K562 (cell line): Measurements from ENCODE around the gene ALDOC. TPM values are rescaled to one million over a fixed set of nuclear protein-coding genes. Genes with fewer than 3 reads are reported as not detected.
A peak's percentile ranks its signal among the peaks of the same experiment; 100 is the strongest.

Source experiments
- ATAC-seq: fragments of 200-7000 bp; cut with Tn5 transposase; 3 replicates; pipeline ENCODE4 v1.9.1; 2020; ENCODE audit warnings: moderate library complexity
- BruUV-seq: library from RNA; stranded (reverse); fragments of 400-500 nt; replicated peaks from 2 replicates; lab custom pipeline; 2021; lab: Mats Ljungman, UMichigan
- CTCF ChIA-PET: fragments of 300-600 bp; formaldehyde crosslinking; extraction: SDS; loops from one replicate; lab custom pipeline; 2021; ENCODE audit warnings: low intra/inter-chr PET ratio; lab: Yijun Ruan, JAX
- POLR2A ChIA-PET: fragments of 300-600, 350-650 bp; sonication (Branson Sonifier 250); formaldehyde crosslinking; extraction: SDS; loops from one replicate; lab custom pipeline; 2021; ENCODE audit warnings: antibody characterized with exemption, inconsistent platforms; lab: Yijun Ruan, JAX
- DNase-seq, 4 experiments: peaks; one replicate each; pipeline versions ENCODE4 v3.0.0 to v3.0.0-alpha.2; 2011 to 2018; ENCODE audit warnings: low spot score in 3 of 4, mixed read lengths in 3 of 4; ENCODE audit errors: extremely low read depth in 1 of 4
- FAIRE-seq: peaks from 2 replicates; lab custom pipeline; 2011; peaks lifted over from hg19 to GRCh38; lab: Jason Lieb, UNC
- H2AFZ ChIP-seq: 2 replicates; pipeline ENCODE4 v1.6.0; 2011; ENCODE audit warnings: low read depth, low read length, control low read depth, inconsistent platforms
- H3K27ac ChIP-seq: fragments of 200-600 bp; 3 replicates; pipeline ENCODE4 v1.8.0; 2011; ENCODE audit warnings: low read depth, mild to moderate bottlenecking, control low read depth, inconsistent platforms, low read length, moderate library complexity, mixed read lengths; ENCODE audit errors: extremely low read depth
- H3K27me3 ChIP-seq, 2 experiments: fragments of 300-600 bp in 1 of 2; 2 replicates in 1 of 2; 3 replicates in 1 of 2; pipeline versions ENCODE4 v1.6.0 to v1.8.0; 2011; ENCODE audit warnings: inconsistent platforms in 2 of 2, low read length in 2 of 2, mild to moderate bottlenecking in 1 of 2, mixed read lengths in 1 of 2, moderate library complexity in 1 of 2; ENCODE audit not compliant: control insufficient read depth in 2 of 2, insufficient read depth in 2 of 2
- H3K36me3 ChIP-seq: fragments of 300-600 bp; 3 replicates; pipeline ENCODE4 v1.8.0; 2011; ENCODE audit warnings: mild to moderate bottlenecking, low read length, inconsistent platforms; ENCODE audit not compliant: control insufficient read depth, insufficient read depth
- H3K4me1 ChIP-seq, 2 experiments: fragments of 200-600 bp in 1 of 2; replicated peaks in 1 of 2; 2 replicates in 1 of 2; 3 replicates in 1 of 2; pipeline versions ENCODE4 v1.5.1 to v1.8.0; 2011; ENCODE audit warnings: inconsistent platforms in 2 of 2, low read length in 2 of 2, mild to moderate bottlenecking in 1 of 2, mixed read lengths in 1 of 2, moderate library complexity in 1 of 2; ENCODE audit not compliant: control insufficient read depth in 2 of 2, insufficient read depth in 2 of 2
- H3K4me2 ChIP-seq: 2 replicates; pipeline ENCODE4 v1.6.1; 2011; ENCODE audit warnings: low read length, control low read depth, inconsistent platforms, mixed read lengths; ENCODE audit not compliant: insufficient read depth
- H3K4me3 ChIP-seq: fragments of 200-600 bp; sonication (generic), shearing (Covaris generic); 2 replicates; pipeline ENCODE4 v1.5.1; 2016; ENCODE audit warnings: control low read depth, inconsistent platforms
- H3K79me2 ChIP-seq: fragments of 200-600 bp; 3 replicates; pipeline ENCODE4 v1.8.0; 2011; ENCODE audit warnings: low read length, inconsistent platforms; ENCODE audit not compliant: control insufficient read depth, insufficient read depth
- H3K9ac ChIP-seq, 2 experiments: 2 replicates each; pipeline versions ENCODE4 v1.6.0 to v1.6.1; 2011; ENCODE audit warnings: low read depth in 2 of 2, low read length in 2 of 2, control low read depth in 1 of 2, inconsistent platforms in 1 of 2, mild to moderate bottlenecking in 1 of 2, mixed read lengths in 1 of 2; ENCODE audit not compliant: insufficient read depth in 1 of 2
- H3K9me1 ChIP-seq: one replicate; pipeline ENCODE4 v1.6.0; 2011; ENCODE audit warnings: inconsistent platforms, mild to moderate bottlenecking, low read length, moderate library complexity; ENCODE audit not compliant: control insufficient read depth, insufficient read depth
- H3K9me3 ChIP-seq: replicated peaks from 2 replicates; pipeline ENCODE4 v1.5.1; 2011; ENCODE audit warnings: low read depth, low read length, inconsistent platforms; ENCODE audit not compliant: control insufficient read depth, insufficient read depth
- H4K20me1 ChIP-seq: replicated peaks from 2 replicates; pipeline ENCODE4 v1.6.1; 2011; ENCODE audit warnings: low read length, inconsistent platforms, mixed read lengths; ENCODE audit not compliant: control insufficient read depth, insufficient read depth
- DPF2 ChIP-seq: fragments of 450-650 bp; IDR thresholded peaks from 2 replicates; pipeline ENCODE4 v1.6.1; 2016
- ELF4 ChIP-seq: fragments of 450-650 bp; formaldehyde crosslinking; IDR thresholded peaks from 2 replicates; pipeline ENCODE4 v1.4.0; 2022; ENCODE audit warnings: missing genetic modification characterization
- ETS1 ChIP-seq: conservative IDR thresholded peaks from 2 replicates; pipeline ENCODE4 v1.6.1; 2011; ENCODE audit warnings: low read depth, mild to moderate bottlenecking, low read length; ENCODE audit not compliant: control insufficient read depth
- HNRNPL ChIP-seq: fragments of 200-400 bp; formaldehyde crosslinking; IDR thresholded peaks from 2 replicates; pipeline ENCODE4 v1.6.1; 2017; ENCODE audit warnings: low read depth, mild to moderate bottlenecking, low read length
- MLLT1 ChIP-seq, 2 experiments: fragments of 450-650 bp; IDR thresholded peaks; 2 replicates each; pipeline ENCODE4 v1.6.1; 2016
- MNT ChIP-seq, 2 experiments: fragments of 450-650 bp; conservative IDR thresholded peaks; 2 replicates each; pipeline ENCODE4 v1.6.1; 2017; ENCODE audit warnings: mild to moderate bottlenecking in 2 of 2, moderate library complexity in 2 of 2
- NR4A1 ChIP-seq, 2 experiments: fragments of 250-450 bp in 1 of 2; fragments of 450-650 bp in 1 of 2; sonication (Bioruptor Pico) in 1 of 2; IDR thresholded peaks; 2 replicates each; pipeline versions ENCODE4 v1.4.0 to v1.6.1; 2016 to 2020; ENCODE audit warnings: mild to moderate bottlenecking in 2 of 2, missing compliant biosample characterization in 1 of 2, missing genetic modification characterization in 1 of 2, moderate library complexity in 1 of 2
- PHF20 ChIP-seq: fragments of 450-650 bp; IDR thresholded peaks from 2 replicates; pipeline ENCODE4 v1.6.1; 2018; ENCODE audit not compliant: partially characterized antibody
- POLR2A ChIP-seq: fragments of 450-650 bp; conservative IDR thresholded peaks from 2 replicates; pipeline ENCODE4 v1.6.1; 2016
- RB1 ChIP-seq: fragments of 450-650 bp; IDR thresholded peaks from 2 replicates; pipeline ENCODE4 v1.6.1; 2017; ENCODE audit warnings: low read depth, mild to moderate bottlenecking
- RBM22 ChIP-seq: fragments of 200-400 bp; formaldehyde crosslinking; IDR thresholded peaks from 2 replicates; pipeline ENCODE4 v1.6.1; 2018; ENCODE audit warnings: low read length, low read depth; ENCODE audit not compliant: poor library complexity, severe bottlenecking
- SIN3A ChIP-seq, 2 experiments: fragments of 150-350 bp in 1 of 2; IDR thresholded peaks; 2 replicates each; pipeline ENCODE4 v1.6.1; 2011 to 2016; ENCODE audit warnings: borderline replicate concordance in 2 of 2, low read depth in 2 of 2, low read length in 2 of 2, mild to moderate bottlenecking in 2 of 2, moderate library complexity in 2 of 2; ENCODE audit not compliant: control insufficient read depth in 1 of 2
- ZBTB9 ChIP-seq: fragments of 450-650 bp; formaldehyde crosslinking; IDR thresholded peaks from 2 replicates; pipeline ENCODE4 v1.4.0; 2020; ENCODE audit warnings: mild to moderate bottlenecking, moderate library complexity
- ZNF263 ChIP-seq: sonication (generic); formaldehyde crosslinking; IDR thresholded peaks from 2 replicates; pipeline ENCODE4 v1.8.0; 2022; ENCODE audit warnings: mild to moderate bottlenecking, missing genetic modification reagents, borderline replicate concordance
- WGBS: fragments of 100-300 bp; shearing (Covaris generic); methylation state at CpG from one replicate; pipeline ENCODE4 v1.1.6; 2016; ENCODE audit warnings: low coverage, mixed read lengths; ENCODE audit not compliant: insufficient coverage; ENCODE audit errors: missing lambda C conversion rate; 5-methylcytosine and 5-hydroxymethylcytosine counted together
- in situ Hi-C: fragments of 300-500 bp; cut with MboI; formaldehyde crosslinking; loops from 4 replicates; pipeline ENCODE4 v1.15.0; 2018; ENCODE audit warnings: inconsistent platforms, mixed read lengths
- intact Hi-C: fragments of 100-400 bp; cut with micrococcal nuclease; formaldehyde crosslinking; loops from 2 replicates; pipeline ENCODE4 v1.14.2; 2022
- polyA plus RNA-seq, 8 experiments: library from polyadenylated mRNA; depleted of rRNA in 4 of 8; stranded (reverse) in 5 of 8; unstranded in 3 of 8; fragments of >200 nt; fragmentation: Nextera tagmentation in 2 of 8; fragmentation: Illumina TruSeq in 1 of 8; extraction: Ambion mirVana in 2 of 8; extraction: Trizol in 1 of 8; gene quantifications; 2 replicates each; pipeline versions ENCODE4 v1.2.1 to v1.2.3, GENCODE V29; 2011 to 2014; ENCODE audit warnings: inconsistent platforms in 1 of 8, missing spikeins in 1 of 8
- total RNA-seq, 7 experiments: library from RNA; depleted of rRNA in 6 of 7; stranded (reverse); fragments of >200 nt in 6 of 7; fragmentation: Illumina TruSeq in 2 of 7; extraction: Trizol in 2 of 7; gene quantifications; 2 replicates each; pipeline versions ENCODE4 v1.2.1 to v1.2.3, GENCODE V29; 2011 to 2021; ENCODE audit warnings: low replicate concordance in 1 of 7

ALDOC gene
- total and polyA plus RNA-seq, 9 of the 15 experiments (the other 6 are each of a cell fraction or from before 2014, with no cell fraction given) = 43.2 to 263 (median 99.2) TPM

- Histone ChIP-seq H2AFZ (peak within 1 kb of the TSS; percentile 86), H3K9me3 (no peaks in the 10 kb centered on the region), H3K36me3 (peaks cover 46% of the 10 kb centered on the region), H3K4me3 (peak within 1 kb of the TSS; percentile 75), H3K4me2 (peak within 1 kb of the TSS; percentile 80), H4K20me1 (peaks cover 4% of the 10 kb centered on the region), H3K79me2 (peaks cover 3% of the 10 kb centered on the region; the same call in 2 of the 3 replicates), H3K9ac (peak within 1 kb of the TSS; percentile 57 to 90; a peak in 3 of 4 replicates), H3K9me1 (peaks cover 4% of the 10 kb centered on the region), H3K4me1 (peaks cover 13 to 27% of the 10 kb centered on the region in 2 experiments; a peak in 4 of 5 replicates), H3K27ac (peak within 1 kb of the TSS; percentile 67; the same call in 1 of the 3 replicates), H3K27me3 (no peaks in the 10 kb centered on the region)
- under 1% methylated on average over 23 of the region's 67 CpGs for WGBS
- ChIA-PET CTCF (interaction anchor here (0.6 kb wide), 2 partner anchors 67 to 183 kb away, joined by 5 to 6 read pairs; no protein-coding TSS in a partner anchor), POLR2A (interaction anchor here (0.5 to 1.6 kb wide), 8 partner anchors 9 to 153 kb away, joined by 3 to 6 read pairs (median 4); partner anchors contain the start of gene PIGS)
- peak; percentile 86 to 98 (median 97) for DNase-seq
- peak; percentile 97 for ATAC-seq
- in situ Hi-C loops (no loop called here), intact Hi-C loops (no loop called here)
- no peak for FAIRE-seq
- BruUV-seq = no TSS peak
- no peak for TF ChIP-seq HNRNPL
- TF ChIP-seq ZNF263 = peak; percentile 28; the same call in 1 of the 2 replicates
- 0 out of 2 replicates have a peak, but pooled peaks have one; percentile 5 for TF ChIP-seq ELF4 (CRISPR knock-in tag)
- TF ChIP-seq RB1 = 0 out of 2 replicates have a peak, but pooled peaks have one; percentile 54
- peak; percentile 38 to 69; a peak in 2 of 4 replicates for TF ChIP-seq SIN3A (IDR thresholded peaks at IDR 0.05; ENCODE audit: borderline replicate concordance in 2 of 2, control insufficient read depth in 1 of 2, low read depth in 2 of 2, low read length in 2 of 2)
- TF ChIP-seq ZBTB9 (CRISPR knock-in tag) = 0 out of 2 replicates have a peak, but pooled peaks have one; percentile 29
- no peak for TF ChIP-seq MLLT1 (IDR thresholded peaks at IDR 0.05)
- TF ChIP-seq POLR2A = peak; percentile 66
- TF ChIP-seq MNT (conservative IDR thresholded peaks at IDR 0.05) = 0 out of 4 replicates have a peak, but pooled peaks of 1 of the 2 experiments have one; percentile 25
- TF ChIP-seq RBM22 = peak; percentile 84
- TF ChIP-seq NR4A1 (CRISPR knock-in tag; IDR thresholded peaks at IDR 0.05) = no peak
- no peak for TF ChIP-seq NR4A1 (tag; IDR thresholded peaks at IDR 0.05)
- peak; percentile 46 for TF ChIP-seq PHF20
- TF ChIP-seq ETS1 = peak; percentile 33; the same call in 1 of the 2 replicates
- no peak for TF ChIP-seq DPF2
These were observed 24.3 kb downstream of the ALDOC start, which contains the start of gene UNC119 for GRCh38 chr17:28552176-28552999. Gene UNC119 (minus strand): TSS chr17:28552624. CDS start chr17:28552557, 67 bp downstream.
